Breast epithelium (tissue), 4 donors: ENCODE results near the gene NR4A3. TPM values are rescaled to one million over a fixed set of nuclear protein-coding genes. Genes with fewer than 3 reads are reported as not detected.

Source experiments
- DNase-seq, 2 donors: peaks; one replicate each; pipeline ENCODE4 v3.0.0-alpha.2; 2019; ENCODE audit warnings: low spot score in 2 of 2
- H3K27ac ChIP-seq, 2 donors: fragments of 200-600 bp; sonication (generic) in 1 of 2; one replicate each; pipeline ENCODE4 v1.5.1; 2016 to 2019; ENCODE audit warnings: mild to moderate bottlenecking in 1 of 2
- H3K27me3 ChIP-seq, 2 donors: fragments of 200-600 bp; sonication (generic) in 1 of 2; one replicate each; pipeline versions ENCODE4 v1.5.1 to v1.6.0; 2017 to 2019; ENCODE audit warnings: control low read depth in 1 of 2, mild to moderate bottlenecking in 1 of 2
- H3K36me3 ChIP-seq: fragments of 200-600 bp; one replicate; pipeline ENCODE4 v1.5.1; 2019
- H3K4me1 ChIP-seq, 2 donors: fragments of 200-600 bp; sonication (generic); one replicate each; pipeline ENCODE4 v1.5.1; 2016 to 2019; ENCODE audit warnings: control low read depth in 1 of 2
- H3K4me3 ChIP-seq, 3 donors: fragments of 200-600 bp; sonication (generic); 1 replicate in 2 of 3; 2 replicates in 1 of 3; pipeline ENCODE4 v1.5.1; 2016 to 2019; ENCODE audit warnings: mild to moderate bottlenecking in 3 of 3, moderate library complexity in 2 of 3
- H3K9me3 ChIP-seq, 2 donors: fragments of 200-600 bp; sonication (generic) in 1 of 2; one replicate each; pipeline ENCODE4 v1.5.1; 2016 to 2019; ENCODE audit warnings: control low read depth in 1 of 2
- POLR2A ChIP-seq: fragments of 450-650 bp; IDR thresholded peaks from one replicate; pipeline ENCODE4 v1.6.1; 2016; ENCODE audit warnings: antibody characterized with exemption, mild to moderate bottlenecking, moderate library complexity
- POLR2AphosphoS5 ChIP-seq, 3 donors: sonication (generic); formaldehyde crosslinking; IDR thresholded peaks; one replicate each; pipeline ENCODE4 v1.6.1; 2017; ENCODE audit warnings: antibody characterized with exemption in 3 of 3
- intact Hi-C: fragments of 100-400 bp; cut with DNase I; formaldehyde crosslinking; loops from one replicate; pipeline ENCODE4 v1.15.1; 2023; ENCODE audit warnings: low total_unique reads
- total RNA-seq, 3 donors: library from RNA; depleted of rRNA; stranded (reverse); fragments of >200 nt; gene quantifications; one replicate each; pipeline ENCODE4 v1.1.0, GENCODE V29; 2016
- TF ChIP-seq, protein P1 (sequence below), 3 donors: fragments of 450-650 bp; IDR thresholded peaks; one replicate each; pipeline ENCODE4 v1.5.1; 2016 to 2017; ENCODE audit warnings: antibody characterized with exemption in 3 of 3, mild to moderate bottlenecking in 3 of 3, moderate library complexity in 3 of 3

NR4A3 gene
- total RNA-seq, 3 donors from 2014 or later, result 1.3 to 34.1 (median 4.9) TPM

GRCh38 chr9:99782962-99783718 lies 38.5 kb upstream of the NR4A3 start:
- intact Hi-C loops, result no loop called here
- no peak for DNase-seq
- TF ChIP-seq POLR2AphosphoS5 (IDR thresholded peaks at IDR 0.05) (no peak), POLR2A (no peak)
- TF ChIP-seq, protein P1, sequence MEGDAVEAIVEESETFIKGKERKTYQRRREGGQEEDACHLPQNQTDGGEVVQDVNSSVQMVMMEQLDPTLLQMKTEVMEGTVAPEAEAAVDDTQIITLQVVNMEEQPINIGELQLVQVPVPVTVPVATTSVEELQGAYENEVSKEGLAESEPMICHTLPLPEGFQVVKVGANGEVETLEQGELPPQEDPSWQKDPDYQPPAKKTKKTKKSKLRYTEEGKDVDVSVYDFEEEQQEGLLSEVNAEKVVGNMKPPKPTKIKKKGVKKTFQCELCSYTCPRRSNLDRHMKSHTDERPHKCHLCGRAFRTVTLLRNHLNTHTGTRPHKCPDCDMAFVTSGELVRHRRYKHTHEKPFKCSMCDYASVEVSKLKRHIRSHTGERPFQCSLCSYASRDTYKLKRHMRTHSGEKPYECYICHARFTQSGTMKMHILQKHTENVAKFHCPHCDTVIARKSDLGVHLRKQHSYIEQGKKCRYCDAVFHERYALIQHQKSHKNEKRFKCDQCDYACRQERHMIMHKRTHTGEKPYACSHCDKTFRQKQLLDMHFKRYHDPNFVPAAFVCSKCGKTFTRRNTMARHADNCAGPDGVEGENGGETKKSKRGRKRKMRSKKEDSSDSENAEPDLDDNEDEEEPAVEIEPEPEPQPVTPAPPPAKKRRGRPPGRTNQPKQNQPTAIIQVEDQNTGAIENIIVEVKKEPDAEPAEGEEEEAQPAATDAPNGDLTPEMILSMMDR (IDR thresholded peaks at IDR 0.05), result no peak

DNA sequence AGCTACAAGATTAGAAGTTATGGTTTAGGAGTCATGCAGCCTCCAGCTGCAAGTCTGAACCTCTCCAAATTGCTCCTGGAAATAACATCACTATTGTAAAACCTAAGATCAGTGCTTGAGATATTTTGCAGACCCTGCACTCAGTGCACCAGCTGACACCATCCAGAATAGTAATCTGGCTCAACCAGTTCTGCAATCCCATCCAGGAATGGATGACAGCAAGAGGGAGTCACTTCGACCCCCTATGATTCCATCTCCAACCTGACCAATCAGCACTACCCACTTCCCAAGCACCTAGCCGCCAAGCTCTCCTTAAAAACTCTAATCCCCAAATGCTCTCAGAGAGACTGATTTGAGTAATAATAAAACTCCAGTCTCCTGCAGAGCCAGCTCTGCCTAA lies 37.9 kb upstream of the NR4A3 start:
- no peak for TF ChIP-seq POLR2A
- TF ChIP-seq POLR2AphosphoS5 (IDR thresholded peaks at IDR 0.05), result no peak
- TF ChIP-seq, protein P1 (IDR thresholded peaks at IDR 0.05), result no peak
- H3K27me3 ChIP-seq, result no peaks in the 10 kb centered on the region
- no peak for DNase-seq
- no peak overlapping the region for H3K27ac ChIP-seq
- intact Hi-C loops, result no loop called here
- no peaks in the 10 kb centered on the region for H3K36me3 ChIP-seq
- H3K9me3 ChIP-seq, result no peaks in the 10 kb centered on the region
- H3K4me3 ChIP-seq, result no peak overlapping the region
- no peaks in the 10 kb centered on the region for H3K4me1 ChIP-seq

More at GRCh38 chr9:99782962-99783718, 38.5 kb upstream of the NR4A3 start:
- no peak overlapping the region for H3K4me3 ChIP-seq
- no peaks in the 10 kb centered on the region for H3K4me1 ChIP-seq
- H3K9me3 ChIP-seq, result no peaks in the 10 kb centered on the region
- H3K27me3 ChIP-seq, result no peaks in the 10 kb centered on the region
- no peaks in the 10 kb centered on the region for H3K36me3 ChIP-seq
- no peak overlapping the region for H3K27ac ChIP-seq

- no peaks in the 10 kb centered on the region for H3K9me3 ChIP-seq
- no peak for DNase-seq
- no peak overlapping the region for H3K27ac ChIP-seq
- H3K4me1 ChIP-seq, result no peaks in the 10 kb centered on the region
- intact Hi-C loops, result no loop called here
- no peaks in the 10 kb centered on the region for H3K27me3 ChIP-seq
- TF ChIP-seq, protein P1 (IDR thresholded peaks at IDR 0.05), result no peak
- TF ChIP-seq POLR2A (no peak), POLR2AphosphoS5 (IDR thresholded peaks at IDR 0.05) (no peak)
- no peak overlapping the region for H3K4me3 ChIP-seq
- no peaks in the 10 kb centered on the region for H3K36me3 ChIP-seq
Measured at GRCh38 chr9:99785010-99785590, 36.6 kb upstream of the NR4A3 start.

- intact Hi-C loops, result no loop called here
- Histone ChIP-seq H3K4me1 (no peaks in the 10 kb centered on the region), H3K9me3 (no peaks in the 10 kb centered on the region), H3K4me3 (no peak overlapping the region), H3K27ac (no peak overlapping the region), H3K27me3 (no peaks in the 10 kb centered on the region), H3K36me3 (no peaks in the 10 kb centered on the region)
- no peak for DNase-seq
- TF ChIP-seq, protein P1 (IDR thresholded peaks at IDR 0.05), result no peak
Measured at GRCh38 chr9:99787556-99787955, 34.1 kb upstream of the NR4A3 start.

- H3K27me3 ChIP-seq, result no peaks in the 10 kb centered on the region
- intact Hi-C loops, result no loop called here
- no peak for DNase-seq
- no peaks in the 10 kb centered on the region for H3K4me1 ChIP-seq
- no peak for TF ChIP-seq POLR2AphosphoS5 (IDR thresholded peaks at IDR 0.05)
- TF ChIP-seq POLR2A, result no peak
- TF ChIP-seq, protein P1 (IDR thresholded peaks at IDR 0.05), result no peak
- H3K4me3 ChIP-seq, result no peak overlapping the region
- H3K27ac ChIP-seq, result no peak overlapping the region
- H3K36me3 ChIP-seq, result no peaks in the 10 kb centered on the region
- no peaks in the 10 kb centered on the region for H3K9me3 ChIP-seq
Measured at GRCh38 chr9:99793528-99793927, 28.2 kb upstream of the NR4A3 start.
